ENCODE results near the gene WWOX.

DNA sequence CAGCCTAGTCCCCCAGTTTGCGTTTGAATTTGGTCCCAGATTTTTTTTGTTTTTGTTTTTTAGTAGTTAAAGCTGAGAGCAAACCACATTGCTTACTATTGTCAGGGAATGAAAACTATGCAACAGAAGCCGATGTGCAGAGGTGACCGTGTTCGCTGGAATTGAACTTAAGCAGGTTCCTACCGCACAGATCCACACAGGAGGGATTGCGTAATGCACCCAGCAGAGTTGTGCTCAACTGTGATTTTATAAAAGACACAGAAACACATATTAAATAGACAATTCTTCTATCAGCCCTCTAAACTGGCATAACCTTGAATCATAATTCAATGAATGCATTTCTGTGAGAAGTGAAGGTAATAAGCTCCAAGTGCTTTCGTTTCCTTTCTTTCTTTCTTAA lies 443.0 kb downstream of the WWOX start:
- TF ChIP-seq, protein P1, sequence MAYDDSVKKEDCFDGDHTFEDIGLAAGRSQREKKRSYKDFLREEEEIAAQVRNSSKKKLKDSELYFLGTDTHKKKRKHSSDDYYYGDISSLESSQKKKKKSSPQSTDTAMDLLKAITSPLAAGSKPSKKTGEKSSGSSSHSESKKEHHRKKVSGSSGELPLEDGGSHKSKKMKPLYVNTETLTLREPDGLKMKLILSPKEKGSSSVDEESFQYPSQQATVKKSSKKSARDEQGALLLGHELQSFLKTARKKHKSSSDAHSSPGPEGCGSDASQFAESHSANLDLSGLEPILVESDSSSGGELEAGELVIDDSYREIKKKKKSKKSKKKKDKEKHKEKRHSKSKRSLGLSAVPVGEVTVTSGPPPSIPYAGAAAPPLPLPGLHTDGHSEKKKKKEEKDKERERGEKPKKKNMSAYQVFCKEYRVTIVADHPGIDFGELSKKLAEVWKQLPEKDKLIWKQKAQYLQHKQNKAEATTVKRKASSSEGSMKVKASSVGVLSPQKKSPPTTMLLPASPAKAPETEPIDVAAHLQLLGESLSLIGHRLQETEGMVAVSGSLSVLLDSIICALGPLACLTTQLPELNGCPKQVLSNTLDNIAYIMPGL (CRISPR knock-in tag; IDR thresholded peaks at IDR 0.05; ENCODE audit: borderline replicate concordance): no peak
- TF ChIP-seq, protein P2, sequence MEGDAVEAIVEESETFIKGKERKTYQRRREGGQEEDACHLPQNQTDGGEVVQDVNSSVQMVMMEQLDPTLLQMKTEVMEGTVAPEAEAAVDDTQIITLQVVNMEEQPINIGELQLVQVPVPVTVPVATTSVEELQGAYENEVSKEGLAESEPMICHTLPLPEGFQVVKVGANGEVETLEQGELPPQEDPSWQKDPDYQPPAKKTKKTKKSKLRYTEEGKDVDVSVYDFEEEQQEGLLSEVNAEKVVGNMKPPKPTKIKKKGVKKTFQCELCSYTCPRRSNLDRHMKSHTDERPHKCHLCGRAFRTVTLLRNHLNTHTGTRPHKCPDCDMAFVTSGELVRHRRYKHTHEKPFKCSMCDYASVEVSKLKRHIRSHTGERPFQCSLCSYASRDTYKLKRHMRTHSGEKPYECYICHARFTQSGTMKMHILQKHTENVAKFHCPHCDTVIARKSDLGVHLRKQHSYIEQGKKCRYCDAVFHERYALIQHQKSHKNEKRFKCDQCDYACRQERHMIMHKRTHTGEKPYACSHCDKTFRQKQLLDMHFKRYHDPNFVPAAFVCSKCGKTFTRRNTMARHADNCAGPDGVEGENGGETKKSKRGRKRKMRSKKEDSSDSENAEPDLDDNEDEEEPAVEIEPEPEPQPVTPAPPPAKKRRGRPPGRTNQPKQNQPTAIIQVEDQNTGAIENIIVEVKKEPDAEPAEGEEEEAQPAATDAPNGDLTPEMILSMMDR (IDR thresholded peaks at IDR 0.05): no peak
